PFSK-1 (cell line): ENCODE measurements around the gene POLE2.

Experiments
- POLR2AphosphoS5 ChIP-seq: IDR thresholded peaks from 2 replicates; pipeline ENCODE4 v1.6.1; 2012; ENCODE audit warnings: low read depth, mild to moderate bottlenecking, control low read depth, low read length, moderate library complexity
- REST ChIP-seq, 2 experiments: IDR thresholded peaks; 2 replicates each; pipeline versions ENCODE4 v1.6.1 to v1.8.0; 2011 to 2012; ENCODE audit warnings: low read depth in 2 of 2, low read length in 2 of 2, control low read depth in 1 of 2, inconsistent platforms in 1 of 2, mild to moderate bottlenecking in 1 of 2, moderate library complexity in 1 of 2; ENCODE audit not compliant: insufficient read depth in 1 of 2
- SIN3A ChIP-seq: IDR thresholded peaks from 2 replicates; pipeline ENCODE4 v1.6.1; 2012; ENCODE audit warnings: mild to moderate bottlenecking, low read length, moderate library complexity, borderline replicate concordance; ENCODE audit not compliant: insufficient read depth
- TAF1 ChIP-seq: IDR thresholded peaks from 2 replicates; pipeline ENCODE4 v1.6.1; 2012; ENCODE audit warnings: low read length, control low read depth, borderline replicate concordance; ENCODE audit not compliant: insufficient read depth

GRCh38 chr14:49703965-49704364 is 16.0 kb upstream of the POLE2 start:
- TF ChIP-seq REST (IDR thresholded peaks at IDR 0.05; ENCODE audit: insufficient read depth in 1 of 2, low read depth in 2 of 2, low read length in 2 of 2) (no peak), POLR2AphosphoS5 (no peak), TAF1 (no peak), SIN3A (no peak)
